Measurements from ENCODE around the gene DYNC2LI1.

DNA sequence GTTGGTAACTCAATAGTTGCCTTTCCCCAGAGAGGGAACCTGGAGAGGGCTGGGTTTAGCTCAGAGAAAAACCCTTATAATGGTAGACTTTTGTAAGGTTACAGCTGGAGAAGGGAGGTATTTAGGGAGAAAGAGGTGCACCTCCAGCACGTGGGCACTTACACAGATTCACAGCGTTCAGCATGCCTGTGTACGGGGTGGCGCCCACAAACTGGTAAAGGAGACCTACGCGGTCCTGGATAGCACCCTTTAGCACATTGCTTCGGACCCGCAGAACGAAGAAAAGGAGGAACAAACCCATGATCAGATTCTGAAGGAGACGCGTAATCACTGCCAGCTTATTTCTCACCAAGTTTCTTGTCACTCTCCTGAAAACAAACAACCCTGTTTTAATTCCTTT is 49.9 kb downstream of the DYNC2LI1 start:
- TF ChIP-seq, protein P1, sequence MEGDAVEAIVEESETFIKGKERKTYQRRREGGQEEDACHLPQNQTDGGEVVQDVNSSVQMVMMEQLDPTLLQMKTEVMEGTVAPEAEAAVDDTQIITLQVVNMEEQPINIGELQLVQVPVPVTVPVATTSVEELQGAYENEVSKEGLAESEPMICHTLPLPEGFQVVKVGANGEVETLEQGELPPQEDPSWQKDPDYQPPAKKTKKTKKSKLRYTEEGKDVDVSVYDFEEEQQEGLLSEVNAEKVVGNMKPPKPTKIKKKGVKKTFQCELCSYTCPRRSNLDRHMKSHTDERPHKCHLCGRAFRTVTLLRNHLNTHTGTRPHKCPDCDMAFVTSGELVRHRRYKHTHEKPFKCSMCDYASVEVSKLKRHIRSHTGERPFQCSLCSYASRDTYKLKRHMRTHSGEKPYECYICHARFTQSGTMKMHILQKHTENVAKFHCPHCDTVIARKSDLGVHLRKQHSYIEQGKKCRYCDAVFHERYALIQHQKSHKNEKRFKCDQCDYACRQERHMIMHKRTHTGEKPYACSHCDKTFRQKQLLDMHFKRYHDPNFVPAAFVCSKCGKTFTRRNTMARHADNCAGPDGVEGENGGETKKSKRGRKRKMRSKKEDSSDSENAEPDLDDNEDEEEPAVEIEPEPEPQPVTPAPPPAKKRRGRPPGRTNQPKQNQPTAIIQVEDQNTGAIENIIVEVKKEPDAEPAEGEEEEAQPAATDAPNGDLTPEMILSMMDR (IDR thresholded peaks at IDR 0.05) = no peak
- TF ChIP-seq POLR2A (IDR thresholded peaks at IDR 0.05) = no peak

All from tibial nerve (tissue), 3 donors.